Thyroid gland (tissue), 4 donors: ENCODE data around the gene SCN4B.

Experiments
- POLR2A ChIP-seq, 2 donors: fragments of 450-650 bp; IDR thresholded peaks; one replicate each; pipeline ENCODE4 v1.6.1; 2017; ENCODE audit warnings: antibody characterized with exemption in 2 of 2, mild to moderate bottlenecking in 2 of 2, moderate library complexity in 1 of 2
- TF ChIP-seq, protein P1 (sequence below), 6 experiments: fragments of 200-600 bp in 3 of 6; fragments of 450-650 bp in 3 of 6; sonication (generic) in 3 of 6; IDR thresholded peaks; one replicate each; pipeline ENCODE4 v1.5.1; 2016 to 2019; ENCODE audit warnings: antibody characterized with exemption in 6 of 6, mild to moderate bottlenecking in 2 of 6, inconsistent platforms in 1 of 6, moderate library complexity in 1 of 6

- TF ChIP-seq POLR2A (IDR thresholded peaks at IDR 0.05): no peak
- TF ChIP-seq, protein P1, sequence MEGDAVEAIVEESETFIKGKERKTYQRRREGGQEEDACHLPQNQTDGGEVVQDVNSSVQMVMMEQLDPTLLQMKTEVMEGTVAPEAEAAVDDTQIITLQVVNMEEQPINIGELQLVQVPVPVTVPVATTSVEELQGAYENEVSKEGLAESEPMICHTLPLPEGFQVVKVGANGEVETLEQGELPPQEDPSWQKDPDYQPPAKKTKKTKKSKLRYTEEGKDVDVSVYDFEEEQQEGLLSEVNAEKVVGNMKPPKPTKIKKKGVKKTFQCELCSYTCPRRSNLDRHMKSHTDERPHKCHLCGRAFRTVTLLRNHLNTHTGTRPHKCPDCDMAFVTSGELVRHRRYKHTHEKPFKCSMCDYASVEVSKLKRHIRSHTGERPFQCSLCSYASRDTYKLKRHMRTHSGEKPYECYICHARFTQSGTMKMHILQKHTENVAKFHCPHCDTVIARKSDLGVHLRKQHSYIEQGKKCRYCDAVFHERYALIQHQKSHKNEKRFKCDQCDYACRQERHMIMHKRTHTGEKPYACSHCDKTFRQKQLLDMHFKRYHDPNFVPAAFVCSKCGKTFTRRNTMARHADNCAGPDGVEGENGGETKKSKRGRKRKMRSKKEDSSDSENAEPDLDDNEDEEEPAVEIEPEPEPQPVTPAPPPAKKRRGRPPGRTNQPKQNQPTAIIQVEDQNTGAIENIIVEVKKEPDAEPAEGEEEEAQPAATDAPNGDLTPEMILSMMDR (IDR thresholded peaks at IDR 0.05): no peak
These were observed 1.2 kb downstream of the SCN4B start for GRCh38 chr11:118151431-118151830.
